ENCODE data around the gene MIOS. TPM values are rescaled to one million over a fixed set of nuclear protein-coding genes. Genes with fewer than 3 reads are reported as not detected.

The MIOS gene
- total and polyA plus RNA-seq, 12 donors: 8.7 to 51.3 (median 24.7) TPM

GRCh38 chr7:7630626-7631329 lies 64.1 kb downstream of the MIOS start:
- TF ChIP-seq CTCF (IDR thresholded peaks at IDR 0.05) (no peak), POLR2A (IDR thresholded peaks at IDR 0.05) (no peak)
- DNase-seq: no peak
- Histone ChIP-seq H3K9me3 (replicated peaks in 1 of 3) (no peaks in the 10 kb centered on the region), H3K4me3 (no peak overlapping the region), H3K27ac (no peak overlapping the region), H3K4me1 (replicated peaks in 1 of 2) (no peaks in the 10 kb centered on the region), H3K27me3 (no peaks in the 10 kb centered on the region), H3K36me3 (replicated peaks in 1 of 2) (no peaks in the 10 kb centered on the region)
- intact Hi-C loops (cut with DNase I): no loop called here
- 91 to 100% (median 96%) methylated on average over 1 of the region's 1 CpG for WGBS, 4 donors

- DNase-seq: no peak
- Histone ChIP-seq H3K27ac (peak overlapping the region in 3 of 5 donors; percentile 46 to 97 (median 92)), H3K4me3 (peak overlapping the region in 2 of 4 donors; percentile 74 to 85), H3K9me3 (replicated peaks in 1 of 3) (no peaks in the 10 kb centered on the region), H3K27me3 (no peaks in the 10 kb centered on the region), H3K36me3 (replicated peaks in 1 of 2) (no peaks in the 10 kb centered on the region), H3K4me1 (replicated peaks in 1 of 2) (peaks cover 11 to 20% of the 10 kb centered on the region in 2 donors)
- intact Hi-C loops (cut with DNase I): no loop called here
- 16 to 30% (median 22%) methylated on average over 5 of the region's 5 CpGs for WGBS, 4 donors
- TF ChIP-seq POLR2A (IDR thresholded peaks at IDR 0.05) (no peak), CTCF (IDR thresholded peaks at IDR 0.05) (no peak)
Measured at GRCh38 chr7:7639421-7639820, 72.7 kb downstream of the MIOS start.

- Histone ChIP-seq H3K4me3 (peak overlapping the region in 3 of 4 donors; percentile 74 to 85 (median 84)), H3K4me1 (replicated peaks in 1 of 2) (peaks cover 11 to 20% of the 10 kb centered on the region in 2 donors), H3K27me3 (no peaks in the 10 kb centered on the region), H3K9me3 (replicated peaks in 1 of 3) (no peaks in the 10 kb centered on the region), H3K27ac (peak overlapping the region; percentile 46 to 97 (median 54)), H3K36me3 (replicated peaks in 1 of 2) (no peaks in the 10 kb centered on the region)
- TF ChIP-seq CTCF (IDR thresholded peaks at IDR 0.05) (no peak), POLR2A (IDR thresholded peaks at IDR 0.05) (no peak)
- intact Hi-C loops (cut with DNase I): no loop called here
- DNase-seq: peak in 1 of 7 donors; percentile 16
- 1 to 2% (median 1%) methylated on average over 19 of the region's 19 CpGs for WGBS, 4 donors
Measured at GRCh38 chr7:7639847-7640220, 73.2 kb downstream of the MIOS start.

- peak; percentile 98 to 100 (median 99) for DNase-seq
- WGBS, 4 donors: 0% methylated on average over 29 to 68 of the region's 68 CpGs
- H3K9me3 ChIP-seq (replicated peaks in 1 of 3): no peaks in the 10 kb centered on the region
- TF ChIP-seq CTCF (IDR thresholded peaks at IDR 0.05): no peak
- peak; percentile 81 to 85 for TF ChIP-seq POLR2A (IDR thresholded peaks at IDR 0.05)
- intact Hi-C loops (cut with DNase I): no loop called here
- H3K4me3 ChIP-seq: peak within 1 kb of the TSS; percentile 74 to 85 (median 84)
- peaks cover 11 to 20% of the 10 kb centered on the region in 2 donors for H3K4me1 ChIP-seq (replicated peaks in 1 of 2)
- H3K27me3 ChIP-seq: no peaks in the 10 kb centered on the region
- H3K36me3 ChIP-seq (replicated peaks in 1 of 2): no peaks in the 10 kb centered on the region
- H3K27ac ChIP-seq: peak within 1 kb of the TSS; percentile 65 to 97 (median 92)
Measured at GRCh38 chr7:7640221-7641128, 73.8 kb downstream of the MIOS start, which contains the start of gene UMAD1. Gene UMAD1, plus strand, starts transcription at chr7:7640752. Its CDS starts 32,620 bp downstream, at chr7:7673372.
